GM18517 (cell line): ENCODE data around the gene GPR42.

Experiments used
- ATAC-seq: cut with Tn5 transposase; IDR thresholded peaks from one replicate; pipeline ENCODE4 v1.9.1; 2021; ENCODE audit warnings: mild to moderate bottlenecking, moderate library complexity; ENCODE audit not compliant: unreplicated experiment

Gene GPR42

GRCh38 chr19:35417713-35418534 is 47.1 kb downstream of the GPR42 start:
- ATAC-seq = no peak

GRCh38 chr19:35419046-35419445 is 48.2 kb downstream of the GPR42 start:
- no peak for ATAC-seq

GRCh38 chr19:35419805-35420204 is 48.9 kb downstream of the GPR42 start:
- ATAC-seq = no peak

GRCh38 chr19:35421362-35421761 is 50.5 kb downstream of the GPR42 start:
- ATAC-seq = no peak
